Measurements from ENCODE around the gene ADGRV1.

DNA sequence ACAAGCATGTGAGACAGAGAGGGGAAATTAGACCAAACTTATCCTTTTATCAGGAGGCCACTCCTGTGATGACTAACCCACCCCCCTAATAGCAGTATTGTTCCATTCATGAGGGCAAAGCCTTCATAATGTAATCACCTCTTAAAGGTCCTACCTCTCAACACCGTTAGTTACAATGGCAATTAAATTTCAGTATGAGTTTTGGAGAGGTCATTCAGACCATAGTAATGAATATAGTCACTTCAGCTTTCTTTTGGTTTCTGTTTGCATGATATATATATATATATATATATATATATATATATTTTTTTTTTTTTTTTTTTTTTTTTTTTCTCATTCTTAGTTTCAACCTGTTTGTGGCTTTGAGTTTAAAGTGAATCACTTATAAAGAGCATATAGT lies 10.5 kb downstream of the ADGRV1 start:
- TF ChIP-seq, protein P1, sequence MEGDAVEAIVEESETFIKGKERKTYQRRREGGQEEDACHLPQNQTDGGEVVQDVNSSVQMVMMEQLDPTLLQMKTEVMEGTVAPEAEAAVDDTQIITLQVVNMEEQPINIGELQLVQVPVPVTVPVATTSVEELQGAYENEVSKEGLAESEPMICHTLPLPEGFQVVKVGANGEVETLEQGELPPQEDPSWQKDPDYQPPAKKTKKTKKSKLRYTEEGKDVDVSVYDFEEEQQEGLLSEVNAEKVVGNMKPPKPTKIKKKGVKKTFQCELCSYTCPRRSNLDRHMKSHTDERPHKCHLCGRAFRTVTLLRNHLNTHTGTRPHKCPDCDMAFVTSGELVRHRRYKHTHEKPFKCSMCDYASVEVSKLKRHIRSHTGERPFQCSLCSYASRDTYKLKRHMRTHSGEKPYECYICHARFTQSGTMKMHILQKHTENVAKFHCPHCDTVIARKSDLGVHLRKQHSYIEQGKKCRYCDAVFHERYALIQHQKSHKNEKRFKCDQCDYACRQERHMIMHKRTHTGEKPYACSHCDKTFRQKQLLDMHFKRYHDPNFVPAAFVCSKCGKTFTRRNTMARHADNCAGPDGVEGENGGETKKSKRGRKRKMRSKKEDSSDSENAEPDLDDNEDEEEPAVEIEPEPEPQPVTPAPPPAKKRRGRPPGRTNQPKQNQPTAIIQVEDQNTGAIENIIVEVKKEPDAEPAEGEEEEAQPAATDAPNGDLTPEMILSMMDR (IDR thresholded peaks at IDR 0.05) = no peak
- no peak for TF ChIP-seq EP300 (IDR thresholded peaks at IDR 0.05)
